Measurements from ENCODE around the gene TEX54. TPM values are rescaled to one million over a fixed set of nuclear protein-coding genes. Genes with fewer than 3 reads are reported as not detected.
A peak's percentile ranks its signal among the peaks of the same experiment; 100 is the strongest.
"Not testable (repeated sequence)": the region's sequence is repeated elsewhere in the genome, so short reads cannot be mapped to it uniquely, and the experiment has no call there.

TEX54 gene
- total RNA-seq, 1 experiment from 2014 or later: not detected

- DNase-seq (ENCODE audit: low read depth): peak; percentile 100
Observed at GRCh38 chr11:62855571-62856332, 23.1 kb upstream of the TEX54 start.

- DNase-seq (ENCODE audit: low read depth): no peak
Observed at GRCh38 chr11:62854825-62855570, 22.4 kb upstream of the TEX54 start.

- DNase-seq (ENCODE audit: low read depth): no peak
Observed at GRCh38 chr11:62854013-62854824, 21.6 kb upstream of the TEX54 start.

- no peak for DNase-seq (ENCODE audit: low read depth)
Observed at GRCh38 chr11:62853279-62853965, 20.8 kb upstream of the TEX54 start.

- no peak for DNase-seq (ENCODE audit: low read depth)
Observed at GRCh38 chr11:62852523-62853188, 20.0 kb upstream of the TEX54 start.

- DNase-seq (ENCODE audit: low read depth): no peak
Observed at GRCh38 chr11:62851807-62852522, 19.3 kb upstream of the TEX54 start.

- peak; percentile 51 for DNase-seq (ENCODE audit: low read depth)
Observed at GRCh38 chr11:62850911-62851806, 18.5 kb upstream of the TEX54 start.

- DNase-seq (ENCODE audit: low read depth): no peak
Observed at GRCh38 chr11:62847767-62848314, 15.2 kb upstream of the TEX54 start.

- DNase-seq (ENCODE audit: low read depth): no peak
Observed at GRCh38 chr11:62846177-62846576, 13.5 kb upstream of the TEX54 start.

GRCh38 chr11:62844154-62844553 is 11.5 kb upstream of the TEX54 start:
- DNase-seq (ENCODE audit: low read depth): no peak

- no peak for DNase-seq (ENCODE audit: low read depth)
Observed at GRCh38 chr11:62843466-62843865, 10.8 kb upstream of the TEX54 start.

- DNase-seq (ENCODE audit: low read depth): not testable (repeated sequence)
Observed at GRCh38 chr11:62842891-62843290, 10.2 kb upstream of the TEX54 start.

- DNase-seq (ENCODE audit: low read depth): peak; percentile 38
Observed at GRCh38 chr11:62842171-62842741, 9.6 kb upstream of the TEX54 start.

- peak; percentile 96 for DNase-seq (ENCODE audit: low read depth)
Observed at GRCh38 chr11:62841361-62842170, 8.9 kb upstream of the TEX54 start.

GRCh38 chr11:62840721-62841360 is 8.2 kb upstream of the TEX54 start:
- peak; percentile 98 for DNase-seq (ENCODE audit: low read depth)

GRCh38 chr11:62839050-62839945 is 6.7 kb upstream of the TEX54 start, which contains the start of gene WDR74:
TSS of gene WDR74 (minus strand) at chr11:62839590. CDS start at chr11:62839570, 20 bp downstream.
- peak; percentile 97 for DNase-seq (ENCODE audit: low read depth)
